Measurements from ENCODE around the gene LTB. TPM values are rescaled to one million over a fixed set of nuclear protein-coding genes. Genes with fewer than 3 reads are reported as not detected.
A peak's percentile ranks its signal among the peaks of the same experiment; 100 is the strongest.

LTB gene
- total and polyA plus RNA-seq, 2 experiments from 2014 or later: 4.0 to 6.0 TPM

DNA sequence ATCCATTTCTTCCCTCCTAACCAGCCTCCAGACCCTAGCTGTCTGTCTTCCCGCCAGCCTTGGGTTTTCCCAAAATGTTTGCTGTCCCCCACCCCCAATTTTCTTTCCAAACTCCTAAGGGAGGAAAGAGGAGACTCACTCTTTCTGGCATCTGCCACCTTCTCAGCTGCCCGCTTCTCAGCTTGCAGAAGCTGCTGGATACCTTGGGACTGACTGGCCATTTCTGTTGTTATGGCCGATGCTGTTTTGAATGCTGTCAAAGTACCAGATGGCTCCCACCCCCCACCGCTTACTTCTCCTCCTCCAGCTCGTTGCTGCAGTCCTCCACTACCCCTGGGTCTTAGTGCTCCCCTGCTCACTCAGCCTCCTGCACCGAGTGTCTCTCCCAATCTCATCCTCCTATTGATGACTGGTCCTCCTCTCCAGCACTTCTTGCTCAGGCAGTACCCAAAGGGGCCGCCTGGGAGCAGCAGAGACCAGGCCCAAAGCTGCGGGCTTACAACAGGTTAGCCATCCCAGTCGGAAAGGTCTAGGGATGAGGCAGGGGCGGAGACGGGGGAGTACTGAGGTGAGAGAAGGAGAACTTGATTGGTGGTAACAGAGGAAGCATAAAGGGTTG, 35.8 kb downstream of the LTB start, which contains the start of gene ATP6V1G2:
ATP6V1G2 (minus strand) TSS at position 270 of the 619 bp plus-strand sequence; CDS start at position 221, 49 bp downstream.
- H3K9me2 ChIP-seq (replicated peaks; ENCODE audit: insufficient read depth): no peaks in the 10 kb centered on the region
- H3K4me2 ChIP-seq: peak within 1 kb of the TSS; percentile 85
- H3K79me2 ChIP-seq: peaks cover 39% of the 10 kb centered on the region
- no peaks in the 10 kb centered on the region for H3K9me3 ChIP-seq (ENCODE audit: low read depth)
- H3K27ac ChIP-seq: peak within 1 kb of the TSS; percentile 76
- no peaks in the 10 kb centered on the region for H3K27me3 ChIP-seq
- peak within 1 kb of the TSS; percentile 82 for H2AFZ ChIP-seq
- peak within 1 kb of the TSS; percentile 43 for H3K4me3 ChIP-seq
- H4K20me1 ChIP-seq (ENCODE audit: insufficient read depth, poor library complexity, severe bottlenecking): no peaks in the 10 kb centered on the region
- no peaks in the 10 kb centered on the region for H3K36me3 ChIP-seq (replicated peaks; ENCODE audit: insufficient read depth, low read depth)
- DNase-seq (ENCODE audit: low spot score): peak; percentile 94
- 5% methylated on average over 10 of the region's 11 CpGs for WGBS (ENCODE audit: low lambda C conversion rate, missing lambda C conversion rate)
- TF ChIP-seq, protein P1, sequence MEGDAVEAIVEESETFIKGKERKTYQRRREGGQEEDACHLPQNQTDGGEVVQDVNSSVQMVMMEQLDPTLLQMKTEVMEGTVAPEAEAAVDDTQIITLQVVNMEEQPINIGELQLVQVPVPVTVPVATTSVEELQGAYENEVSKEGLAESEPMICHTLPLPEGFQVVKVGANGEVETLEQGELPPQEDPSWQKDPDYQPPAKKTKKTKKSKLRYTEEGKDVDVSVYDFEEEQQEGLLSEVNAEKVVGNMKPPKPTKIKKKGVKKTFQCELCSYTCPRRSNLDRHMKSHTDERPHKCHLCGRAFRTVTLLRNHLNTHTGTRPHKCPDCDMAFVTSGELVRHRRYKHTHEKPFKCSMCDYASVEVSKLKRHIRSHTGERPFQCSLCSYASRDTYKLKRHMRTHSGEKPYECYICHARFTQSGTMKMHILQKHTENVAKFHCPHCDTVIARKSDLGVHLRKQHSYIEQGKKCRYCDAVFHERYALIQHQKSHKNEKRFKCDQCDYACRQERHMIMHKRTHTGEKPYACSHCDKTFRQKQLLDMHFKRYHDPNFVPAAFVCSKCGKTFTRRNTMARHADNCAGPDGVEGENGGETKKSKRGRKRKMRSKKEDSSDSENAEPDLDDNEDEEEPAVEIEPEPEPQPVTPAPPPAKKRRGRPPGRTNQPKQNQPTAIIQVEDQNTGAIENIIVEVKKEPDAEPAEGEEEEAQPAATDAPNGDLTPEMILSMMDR (IDR thresholded peaks at IDR 0.05; ENCODE audit: poor library complexity): peak; percentile 98
- TF ChIP-seq EZH2 (IDR thresholded peaks at IDR 0.05; ENCODE audit: borderline replicate concordance) (no peak), EZH2phosphoT487 (IDR thresholded peaks at IDR 0.05; ENCODE audit: low read depth, severe bottlenecking, unreplicated experiment) (no peak)
- H3K4me1 ChIP-seq (ENCODE audit: insufficient read depth): peaks cover 10% of the 10 kb centered on the region

DNA sequence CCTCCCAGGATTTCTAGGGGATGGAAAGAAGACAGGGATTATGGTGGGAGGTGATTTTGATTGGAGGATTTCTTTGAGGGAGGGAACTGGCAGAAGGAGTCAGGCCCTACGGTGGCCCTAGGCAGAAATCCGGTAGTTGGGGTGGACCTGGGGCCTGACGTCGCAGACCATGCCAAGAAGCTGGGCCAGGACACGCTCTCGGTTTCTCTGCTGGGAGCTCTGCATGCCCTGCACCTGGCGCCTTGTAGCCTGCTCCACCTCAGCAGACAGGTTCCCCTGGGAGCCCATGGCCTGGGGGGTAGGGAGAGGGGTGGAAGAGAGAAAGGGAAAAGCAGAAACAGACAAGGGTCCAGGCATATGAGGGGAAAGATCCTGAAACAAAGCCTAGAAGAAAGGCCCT, 36.9 kb downstream of the LTB start:
- WGBS (ENCODE audit: low lambda C conversion rate, missing lambda C conversion rate): 83% methylated on average over 7 of the region's 7 CpGs
- no peak for DNase-seq (ENCODE audit: low spot score)
- H3K27me3 ChIP-seq: no peaks in the 10 kb centered on the region
- no peaks in the 10 kb centered on the region for H3K36me3 ChIP-seq (replicated peaks; ENCODE audit: insufficient read depth, low read depth)
- no peak overlapping the region for H3K27ac ChIP-seq
- H3K4me3 ChIP-seq: no peak overlapping the region
- no peak overlapping the region for H3K4me2 ChIP-seq
- H2AFZ ChIP-seq: no peak overlapping the region
- peaks cover 9% of the 10 kb centered on the region for H4K20me1 ChIP-seq (ENCODE audit: insufficient read depth, poor library complexity, severe bottlenecking)
- peaks cover 49% of the 10 kb centered on the region for H3K79me2 ChIP-seq
- TF ChIP-seq, protein P1 (IDR thresholded peaks at IDR 0.05; ENCODE audit: poor library complexity): no peak
- H3K9me2 ChIP-seq (replicated peaks; ENCODE audit: insufficient read depth): no peaks in the 10 kb centered on the region
- H3K4me1 ChIP-seq (ENCODE audit: insufficient read depth): peaks cover 12% of the 10 kb centered on the region
- no peaks in the 10 kb centered on the region for H3K9me3 ChIP-seq (ENCODE audit: low read depth)

DNA sequence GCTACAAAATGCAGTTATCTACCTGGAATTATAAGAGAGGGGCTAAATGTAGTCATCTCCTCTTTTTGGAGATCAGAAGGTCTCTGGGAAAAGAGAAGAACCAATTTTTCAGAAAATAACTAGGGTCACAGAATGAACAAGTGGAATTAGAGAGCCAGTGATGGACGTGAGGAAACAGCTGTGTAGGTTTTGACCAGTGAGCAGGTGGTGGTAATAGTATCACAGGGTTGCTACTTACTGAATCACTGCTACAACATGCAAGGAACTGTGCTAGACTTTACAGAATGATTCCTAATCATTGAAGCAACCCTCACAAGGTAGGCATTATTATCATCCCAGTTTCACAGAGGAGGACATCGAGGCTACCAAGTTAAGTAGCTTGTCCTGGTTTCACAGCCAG, 37.5 kb downstream of the LTB start:
- Histone ChIP-seq H4K20me1 (ENCODE audit: insufficient read depth, poor library complexity, severe bottlenecking) (peaks cover 15% of the 10 kb centered on the region), H3K27ac (no peak overlapping the region), H3K9me2 (replicated peaks; ENCODE audit: insufficient read depth) (no peaks in the 10 kb centered on the region), H3K36me3 (replicated peaks; ENCODE audit: insufficient read depth, low read depth) (no peaks in the 10 kb centered on the region), H3K9me3 (ENCODE audit: low read depth) (no peaks in the 10 kb centered on the region), H3K27me3 (no peaks in the 10 kb centered on the region), H3K79me2 (peaks cover 54% of the 10 kb centered on the region), H3K4me1 (ENCODE audit: insufficient read depth) (peaks cover 18% of the 10 kb centered on the region), H3K4me3 (no peak overlapping the region), H2AFZ (no peak overlapping the region), H3K4me2 (no peak overlapping the region)
- TF ChIP-seq, protein P1 (IDR thresholded peaks at IDR 0.05; ENCODE audit: poor library complexity): no peak
- TF ChIP-seq EZH2 (IDR thresholded peaks at IDR 0.05; ENCODE audit: borderline replicate concordance): no peak
- TF ChIP-seq EZH2phosphoT487 (IDR thresholded peaks at IDR 0.05; ENCODE audit: low read depth, severe bottlenecking, unreplicated experiment): no peak
- no peak for DNase-seq (ENCODE audit: low spot score)
- WGBS (ENCODE audit: low lambda C conversion rate, missing lambda C conversion rate): 83% methylated on average over 2 of the region's 2 CpGs

Data from hepatocyte (in vitro differentiated cells).